Measurements from ENCODE around the gene SLC13A3. TPM values are rescaled to one million over a fixed set of nuclear protein-coding genes. Genes with fewer than 3 reads are reported as not detected.

Gene SLC13A3
- total RNA-seq, 3 donors from 2014 or later = 1.3 to 2.9 (median 1.6) TPM

DNA sequence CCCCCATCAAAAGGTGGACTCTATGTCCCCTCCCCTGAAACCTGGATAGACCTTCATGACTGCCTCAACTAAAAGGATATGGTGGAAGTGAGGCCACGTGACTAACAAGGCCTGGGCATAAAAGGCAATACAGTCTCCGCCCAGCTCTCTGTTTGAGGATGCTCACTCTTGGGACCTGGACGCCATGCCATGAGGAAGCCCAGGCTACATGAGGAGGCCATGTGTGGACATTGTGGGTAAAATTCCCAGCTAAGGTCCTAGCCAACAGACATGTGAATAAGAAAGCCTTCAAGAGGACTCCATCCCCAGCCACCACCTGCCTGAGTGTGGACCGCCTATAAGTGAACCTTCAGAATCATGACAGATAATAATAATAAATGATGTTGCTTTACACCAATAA is 130.7 kb downstream of the SLC13A3 start:
- Histone ChIP-seq H3K9me3 (peaks cover 0 to 3% of the 10 kb centered on the region in 2 donors), H3K36me3 (no peaks in the 10 kb centered on the region), H3K4me1 (no peaks in the 10 kb centered on the region), H3K27ac (no peak overlapping the region), H3K27me3 (peaks cover 0 to 10% of the 10 kb centered on the region in 2 donors), H3K4me3 (no peak overlapping the region)
- DNase-seq (ENCODE audit: low spot score in 2 of 2) = no peak
- intact Hi-C loops (cut with DNase I; ENCODE audit: low total_unique reads) = no loop called here
- TF ChIP-seq, protein P1, sequence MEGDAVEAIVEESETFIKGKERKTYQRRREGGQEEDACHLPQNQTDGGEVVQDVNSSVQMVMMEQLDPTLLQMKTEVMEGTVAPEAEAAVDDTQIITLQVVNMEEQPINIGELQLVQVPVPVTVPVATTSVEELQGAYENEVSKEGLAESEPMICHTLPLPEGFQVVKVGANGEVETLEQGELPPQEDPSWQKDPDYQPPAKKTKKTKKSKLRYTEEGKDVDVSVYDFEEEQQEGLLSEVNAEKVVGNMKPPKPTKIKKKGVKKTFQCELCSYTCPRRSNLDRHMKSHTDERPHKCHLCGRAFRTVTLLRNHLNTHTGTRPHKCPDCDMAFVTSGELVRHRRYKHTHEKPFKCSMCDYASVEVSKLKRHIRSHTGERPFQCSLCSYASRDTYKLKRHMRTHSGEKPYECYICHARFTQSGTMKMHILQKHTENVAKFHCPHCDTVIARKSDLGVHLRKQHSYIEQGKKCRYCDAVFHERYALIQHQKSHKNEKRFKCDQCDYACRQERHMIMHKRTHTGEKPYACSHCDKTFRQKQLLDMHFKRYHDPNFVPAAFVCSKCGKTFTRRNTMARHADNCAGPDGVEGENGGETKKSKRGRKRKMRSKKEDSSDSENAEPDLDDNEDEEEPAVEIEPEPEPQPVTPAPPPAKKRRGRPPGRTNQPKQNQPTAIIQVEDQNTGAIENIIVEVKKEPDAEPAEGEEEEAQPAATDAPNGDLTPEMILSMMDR (IDR thresholded peaks at IDR 0.05) = no peak
- TF ChIP-seq POLR2AphosphoS5 (IDR thresholded peaks at IDR 0.05) (no peak), POLR2A (IDR thresholded peaks at IDR 0.05) (no peak)

DNA sequence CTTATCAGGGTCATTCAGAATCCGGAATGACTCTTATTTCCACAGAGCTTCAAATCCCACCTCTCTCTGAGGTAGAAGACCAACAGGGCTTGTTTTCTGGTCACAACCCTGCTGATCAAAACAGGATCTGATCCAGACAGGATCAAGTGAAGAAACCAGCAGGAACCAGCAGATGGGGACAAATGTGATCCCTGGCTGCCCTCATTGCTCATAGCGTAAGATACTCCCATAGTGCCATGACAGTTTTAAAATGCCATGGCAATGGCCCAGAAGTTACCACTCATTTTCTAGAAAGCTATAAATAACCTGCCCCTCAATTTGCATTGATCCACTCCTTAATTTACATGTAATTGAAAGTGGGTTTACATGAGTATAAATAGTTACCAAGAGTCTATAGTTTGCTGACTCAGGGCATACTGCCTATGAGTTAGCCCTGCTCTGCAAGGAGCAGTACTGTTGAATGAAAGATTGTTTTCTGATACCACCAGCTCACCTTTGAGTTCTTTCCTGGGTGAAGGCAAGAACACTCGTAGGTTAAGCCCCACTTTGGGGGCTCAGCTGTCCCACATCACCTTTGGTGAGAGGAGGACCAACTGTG is 131.7 kb downstream of the SLC13A3 start:
- TF ChIP-seq, protein P1 (IDR thresholded peaks at IDR 0.05) = no peak
- TF ChIP-seq POLR2AphosphoS5 (IDR thresholded peaks at IDR 0.05) = no peak
- no peak for TF ChIP-seq POLR2A (IDR thresholded peaks at IDR 0.05)
- H3K4me1 ChIP-seq = no peaks in the 10 kb centered on the region
- H3K27ac ChIP-seq = no peak overlapping the region
- H3K9me3 ChIP-seq = peaks cover 0 to 3% of the 10 kb centered on the region in 2 donors
- H3K36me3 ChIP-seq = no peaks in the 10 kb centered on the region
- H3K4me3 ChIP-seq = no peak overlapping the region
- DNase-seq (ENCODE audit: low spot score in 2 of 2) = no peak
- intact Hi-C loops (cut with DNase I; ENCODE audit: low total_unique reads) = no loop called here
- H3K27me3 ChIP-seq = peaks cover 0 to 10% of the 10 kb centered on the region in 2 donors

DNA sequence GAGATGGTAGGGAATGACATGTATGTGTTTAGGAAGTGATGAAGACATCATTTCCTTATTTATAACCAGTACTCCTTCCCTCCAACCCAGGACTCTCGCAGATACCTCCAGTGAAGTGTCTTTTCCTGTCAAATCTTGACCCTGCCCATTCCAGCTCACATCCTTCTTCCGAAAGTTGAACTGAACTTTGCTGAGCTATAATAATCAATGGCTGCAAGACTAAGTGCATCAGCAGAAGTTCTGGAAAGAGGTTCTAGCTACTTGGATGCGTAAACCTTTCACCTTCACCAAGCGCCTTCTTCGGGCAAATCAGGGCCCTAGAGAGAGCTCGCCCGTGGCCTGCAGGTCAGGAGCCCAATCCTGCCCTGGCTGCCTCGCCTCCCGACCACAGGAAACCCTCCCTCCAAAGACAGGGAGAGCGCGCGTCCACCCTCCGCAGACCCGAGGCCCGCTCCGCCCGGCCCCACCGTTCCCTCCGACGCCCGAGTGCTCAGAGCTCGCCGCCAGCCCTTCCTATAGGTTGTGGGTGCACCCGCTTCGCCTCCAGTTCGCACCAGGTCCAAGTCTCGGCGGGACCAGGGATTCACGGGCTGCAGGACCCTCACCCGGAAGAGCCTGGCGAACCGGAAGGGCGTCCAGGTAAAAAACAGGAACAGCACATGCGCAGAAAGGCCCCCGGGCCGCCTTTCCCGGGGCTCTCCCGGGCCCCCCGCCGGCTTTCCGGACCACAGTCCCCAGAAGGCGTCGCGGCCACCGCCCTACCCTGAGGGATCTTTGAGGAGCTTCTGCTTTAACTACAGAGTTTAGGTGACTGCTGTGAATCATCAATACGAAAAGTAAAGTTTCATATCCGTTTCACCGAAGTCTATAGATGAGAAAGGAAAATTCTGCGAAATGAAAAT is 138.1 kb downstream of the SLC13A3 start, which contains the start of gene ZNF334:
ZNF334 (minus strand) TSS at position 617 of the 902 bp plus-strand sequence. CDS start 1,457 bp downstream, outside the sequence.
- Histone ChIP-seq H3K27ac (peak within 1 kb of the TSS; percentile 74 to 84), H3K9me3 (no peaks in the 10 kb centered on the region), H3K36me3 (no peaks in the 10 kb centered on the region), H3K4me1 (no peaks in the 10 kb centered on the region), H3K27me3 (peaks cover 0 to 10% of the 10 kb centered on the region in 2 donors), H3K4me3 (peak within 1 kb of the TSS; percentile 58 to 93 (median 72))
- TF ChIP-seq, protein P1 (IDR thresholded peaks at IDR 0.05) = no peak
- TF ChIP-seq POLR2AphosphoS5 (IDR thresholded peaks at IDR 0.05) = peak in 2 of 3 donors; percentile 15 to 53
- no peak for TF ChIP-seq POLR2A (IDR thresholded peaks at IDR 0.05)
- peak; percentile 20 to 61 for DNase-seq (ENCODE audit: low spot score in 2 of 2)
- intact Hi-C loops (cut with DNase I; ENCODE audit: low total_unique reads) = no loop called here

DNA sequence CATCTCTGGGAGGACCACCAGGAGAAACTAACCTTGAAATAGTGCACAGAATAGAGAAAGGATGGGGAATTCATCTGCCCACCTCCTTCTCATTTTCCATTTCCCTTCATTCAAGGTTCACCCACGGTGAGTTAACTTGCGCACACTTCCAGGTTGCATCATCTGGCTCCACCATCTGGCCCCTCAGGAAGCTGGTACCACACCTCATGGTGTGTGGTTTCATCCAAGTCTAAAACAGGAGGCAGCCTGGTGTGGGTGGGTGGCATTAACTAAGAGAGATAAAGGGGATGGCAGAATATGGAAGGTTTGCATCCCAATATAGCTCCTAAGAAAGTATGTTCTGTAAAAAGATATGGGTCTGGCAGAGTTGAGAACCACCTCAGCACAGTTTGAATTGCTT is 141.7 kb downstream of the SLC13A3 start:
- no peak for DNase-seq (ENCODE audit: low spot score in 2 of 2)
- TF ChIP-seq POLR2AphosphoS5 (IDR thresholded peaks at IDR 0.05) = no peak
- no peak for TF ChIP-seq POLR2A (IDR thresholded peaks at IDR 0.05)
- TF ChIP-seq, protein P1 (IDR thresholded peaks at IDR 0.05) = no peak
- Histone ChIP-seq H3K36me3 (no peaks in the 10 kb centered on the region), H3K27ac (no peak overlapping the region), H3K4me3 (no peak overlapping the region), H3K4me1 (no peaks in the 10 kb centered on the region), H3K27me3 (no peaks in the 10 kb centered on the region), H3K9me3 (no peaks in the 10 kb centered on the region)
- intact Hi-C loops (cut with DNase I; ENCODE audit: low total_unique reads) = no loop called here

Other genes with a start within 250 kb of the SLC13A3 start
- 10 to 100 TPM; 41.0 to 63.3 (median 50.8) TPM for gene ELMO2, start 244.8 kb downstream of the SLC13A3 start, total RNA-seq
- gene ZNF334, start 137.9 kb downstream of the SLC13A3 start, total RNA-seq = 10 to 100 TPM in 1 of 3 donors, 1 to 10 TPM in 1, under 1 TPM in 1; 0.96 to 18.7 (median 8.2) TPM
- under 1 TPM in 1 of 3 donors, not detected in 2; 0.32 TPM for gene OCSTAMP, start 100.8 kb downstream of the SLC13A3 start, total RNA-seq
- gene TP53RK, start 38.0 kb upstream of the SLC13A3 start, total RNA-seq = 10 to 100 TPM; 14.4 to 29.2 (median 27.1) TPM
- 10 to 100 TPM; 19.8 to 42.9 (median 26.9) TPM for gene SLC2A10, start 58.2 kb upstream of the SLC13A3 start, total RNA-seq
- gene EYA2, start 243.4 kb upstream of the SLC13A3 start, total RNA-seq = 10 to 100 TPM in 2 of 3 donors, 1 to 10 TPM in 1; 5.4 to 19.2 (median 12.5) TPM